GM21786 (cell line): ENCODE measurements around the gene PCTP.

Experiments used
- ATAC-seq: cut with Tn5 transposase; IDR thresholded peaks from one replicate; pipeline ENCODE4 v1.9.1; 2021; ENCODE audit not compliant: unreplicated experiment

Gene PCTP

GRCh38 chr17:55750750-55751657 is at the start of gene PCTP:
Gene PCTP, plus strand, starts transcription at chr17:55751051. Its CDS starts 53 bp downstream, at chr17:55751104.
- ATAC-seq, result peak; percentile 99

GRCh38 chr17:55702150-55702549 is 48.7 kb upstream of the PCTP start:
- ATAC-seq, result no peak

- ATAC-seq, result no peak
These were observed 46.5 kb upstream of the PCTP start for GRCh38 chr17:55704401-55704800.

- peak; percentile 64 for ATAC-seq
These were observed 45.0 kb upstream of the PCTP start for GRCh38 chr17:55705847-55706246.

- no peak for ATAC-seq
These were observed 43.8 kb upstream of the PCTP start for GRCh38 chr17:55706808-55707773.

GRCh38 chr17:55708175-55708974 is 42.5 kb upstream of the PCTP start:
- ATAC-seq, result no peak

- no peak for ATAC-seq
These were observed 41.4 kb upstream of the PCTP start for GRCh38 chr17:55709440-55709839.

- ATAC-seq, result no peak
These were observed 40.9 kb upstream of the PCTP start for GRCh38 chr17:55709984-55710383.

GRCh38 chr17:55710410-55710809 is 40.4 kb upstream of the PCTP start:
- no peak for ATAC-seq

- no peak for ATAC-seq
These were observed 39.9 kb upstream of the PCTP start for GRCh38 chr17:55710829-55711496.

- ATAC-seq, result no peak
These were observed 33.4 kb upstream of the PCTP start for GRCh38 chr17:55717432-55717831.

GRCh38 chr17:55717898-55718735 is 32.7 kb upstream of the PCTP start:
- ATAC-seq, result no peak

- ATAC-seq, result no peak
These were observed 29.7 kb upstream of the PCTP start for GRCh38 chr17:55720919-55721836.

- ATAC-seq, result no peak
These were observed 28.7 kb upstream of the PCTP start for GRCh38 chr17:55722016-55722736.

- no peak for ATAC-seq
These were observed 27.9 kb upstream of the PCTP start, which contains the start of gene TMEM100 for GRCh38 chr17:55722742-55723487. Gene TMEM100, minus strand, starts transcription at chr17:55722864. Its CDS starts 1,794 bp downstream, at chr17:55721070.

- no peak for ATAC-seq
These were observed 27.4 kb upstream of the PCTP start for GRCh38 chr17:55723488-55723848.

GRCh38 chr17:55726440-55726839 is 24.4 kb upstream of the PCTP start:
- ATAC-seq, result no peak
